Neural crest cell (in vitro differentiated cells): ENCODE measurements around the gene GLS. TPM values are rescaled to one million over a fixed set of nuclear protein-coding genes. Genes with fewer than 3 reads are reported as not detected.

Source experiments
- DNase-seq: peaks from one replicate; pipeline ENCODE4 v3.0.0; 2021; ENCODE audit warnings: low read depth, mixed read lengths, low spot score
- H3K27ac Mint-ChIP-seq: one replicate; pipeline ENCODE4 v1.8.0; 2021; ENCODE audit warnings: mild to moderate bottlenecking, mixed read lengths; ENCODE audit not compliant: unreplicated experiment
- H3K27me3 Mint-ChIP-seq: 2 replicates; pipeline ENCODE4 v1.8.0; 2021; ENCODE audit warnings: low read depth, mild to moderate bottlenecking, mixed read lengths
- H3K36me3 Mint-ChIP-seq: 2 replicates; pipeline ENCODE4 v1.8.0; 2021; ENCODE audit warnings: low read depth, mild to moderate bottlenecking, mixed read lengths
- H3K4me1 Mint-ChIP-seq: 2 replicates; pipeline ENCODE4 v1.8.0; 2021; ENCODE audit warnings: mixed read lengths
- H3K4me3 Mint-ChIP-seq: one replicate; pipeline ENCODE4 v1.8.0; 2021; ENCODE audit warnings: mild to moderate bottlenecking, mixed read lengths
- H3K9me3 Mint-ChIP-seq: 2 replicates; pipeline ENCODE4 v1.8.0; 2021; ENCODE audit warnings: mixed read lengths
- CTCF ChIP-seq: fragments of 200-600 bp; sonication (generic); conservative IDR thresholded peaks from 2 replicates; pipeline ENCODE4 v1.5.0; 2021; ENCODE audit warnings: antibody characterized with exemption, mild to moderate bottlenecking
- total RNA-seq: library from RNA; stranded (reverse); gene quantifications from 2 replicates; pipeline ENCODE4 v1.2.1, GENCODE V29; 2021

The GLS gene
- total RNA-seq, 1 donor from 2014 or later = 85.6 TPM

DNA sequence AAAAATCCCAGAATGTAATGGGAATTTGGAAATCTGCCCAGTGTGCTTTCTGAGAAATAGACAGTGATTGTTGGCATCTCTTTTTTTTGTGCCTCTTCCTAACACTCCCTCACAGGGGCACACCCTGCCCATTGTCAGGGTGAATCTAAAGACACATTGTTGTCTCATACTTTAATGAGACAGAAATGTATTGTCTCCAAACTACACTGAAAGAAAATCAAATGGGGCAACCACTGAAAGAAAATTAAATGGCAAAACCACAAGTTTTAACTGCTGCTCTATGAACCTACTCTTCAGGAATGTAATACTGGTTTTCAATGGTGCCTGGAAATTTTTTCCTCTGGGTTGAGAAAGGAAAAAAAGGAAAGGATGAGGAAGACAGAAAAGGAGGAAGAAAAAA is 43.2 kb upstream of the GLS start:
- no peak overlapping the region for H3K4me3 Mint-ChIP-seq
- H3K9me3 Mint-ChIP-seq = no peaks in the 10 kb centered on the region
- no peaks in the 10 kb centered on the region for H3K36me3 Mint-ChIP-seq
- no peak for DNase-seq
- peaks cover 3% of the 10 kb centered on the region for H3K27me3 Mint-ChIP-seq
- TF ChIP-seq CTCF = no peak
- H3K27ac Mint-ChIP-seq = no peak overlapping the region
- H3K4me1 Mint-ChIP-seq = peaks cover 5% of the 10 kb centered on the region

DNA sequence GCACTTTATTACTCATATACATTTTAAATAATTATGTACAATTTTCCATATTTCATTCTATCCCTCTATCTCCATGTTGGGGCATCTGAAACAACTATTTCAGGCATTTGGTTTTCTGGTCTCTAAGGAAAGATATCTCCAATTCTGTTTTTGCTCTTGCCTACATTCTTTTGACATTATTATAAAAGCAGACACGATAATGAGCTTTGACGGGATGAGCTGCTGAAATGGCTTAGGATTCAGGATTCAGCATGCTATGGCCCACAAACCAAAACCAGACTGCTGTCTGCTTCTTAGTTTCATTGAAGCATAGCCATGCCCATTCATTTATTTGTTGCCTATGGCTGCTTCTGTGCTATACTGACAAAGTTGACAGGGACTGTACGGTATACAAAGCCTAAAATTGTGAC is 42.7 kb upstream of the GLS start:
- Mint-ChIP-seq H3K27ac (no peak overlapping the region), H3K4me3 (no peak overlapping the region), H3K9me3 (no peaks in the 10 kb centered on the region), H3K4me1 (peaks cover 5% of the 10 kb centered on the region), H3K36me3 (no peaks in the 10 kb centered on the region), H3K27me3 (peaks cover 3% of the 10 kb centered on the region)
- no peak for DNase-seq
- TF ChIP-seq CTCF = no peak

DNA sequence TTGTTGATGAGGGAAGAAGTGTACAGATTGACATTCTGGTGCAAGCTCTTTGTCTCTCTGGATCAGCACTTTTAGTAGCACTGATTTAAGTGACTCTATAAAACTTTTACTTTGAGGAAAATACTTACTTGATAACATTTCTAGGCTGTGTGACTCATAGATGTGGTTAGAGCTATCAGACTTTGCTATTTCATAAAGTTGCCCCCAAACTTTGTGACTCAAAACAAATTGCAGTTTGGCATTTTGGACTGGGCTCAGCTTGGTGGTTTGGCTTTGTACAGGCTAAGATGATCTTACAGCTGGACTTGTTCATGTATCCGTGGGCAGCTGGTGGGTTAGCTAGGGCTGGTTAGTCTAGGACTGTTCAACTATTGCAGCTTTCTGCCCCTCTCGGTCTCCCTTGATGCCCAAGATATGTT is 42.1 kb upstream of the GLS start:
- no peak for TF ChIP-seq CTCF
- Mint-ChIP-seq H3K9me3 (no peaks in the 10 kb centered on the region), H3K27me3 (peaks cover 3% of the 10 kb centered on the region), H3K4me3 (no peak overlapping the region), H3K36me3 (no peaks in the 10 kb centered on the region), H3K4me1 (peaks cover 5% of the 10 kb centered on the region), H3K27ac (no peak overlapping the region)
- no peak for DNase-seq

DNA sequence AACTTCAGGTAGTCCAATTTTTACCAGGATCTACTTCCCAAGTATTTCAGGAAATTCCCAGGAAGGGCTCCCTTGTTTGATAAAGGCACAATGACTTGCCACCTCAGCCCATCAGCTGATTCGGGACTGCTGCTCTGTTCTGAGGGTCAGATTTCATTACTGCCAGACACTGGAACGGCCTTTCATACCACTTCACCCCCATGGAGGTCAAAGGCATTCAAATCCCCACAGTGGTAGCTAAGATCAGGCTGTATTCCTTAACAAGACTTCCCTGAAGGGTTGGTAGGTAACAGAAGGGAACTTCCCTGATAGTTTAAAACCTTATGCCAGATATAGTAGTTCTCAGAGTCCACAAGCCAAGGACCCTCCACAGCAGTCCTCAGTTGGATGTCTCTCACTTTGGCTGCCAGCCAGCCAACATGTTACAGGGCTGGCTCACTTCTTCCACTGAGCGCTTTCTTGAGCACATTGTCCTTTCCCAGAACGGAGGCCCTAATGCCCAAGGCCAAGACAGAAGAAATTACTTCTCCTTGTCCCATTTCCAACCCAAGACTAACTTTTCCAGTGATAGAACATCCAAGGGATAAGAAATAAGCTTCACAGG is 40.0 kb upstream of the GLS start:
- no peaks in the 10 kb centered on the region for H3K9me3 Mint-ChIP-seq
- DNase-seq = no peak
- no peak overlapping the region for H3K4me3 Mint-ChIP-seq
- no peaks in the 10 kb centered on the region for H3K36me3 Mint-ChIP-seq
- no peaks in the 10 kb centered on the region for H3K27me3 Mint-ChIP-seq
- TF ChIP-seq CTCF = no peak
- peaks cover 5% of the 10 kb centered on the region for H3K4me1 Mint-ChIP-seq
- H3K27ac Mint-ChIP-seq = no peak overlapping the region

- Mint-ChIP-seq H3K36me3 (no peaks in the 10 kb centered on the region), H3K9me3 (no peaks in the 10 kb centered on the region), H3K4me3 (no peak overlapping the region), H3K27me3 (no peaks in the 10 kb centered on the region), H3K4me1 (peaks cover 5% of the 10 kb centered on the region), H3K27ac (no peak overlapping the region)
- DNase-seq = no peak
- no peak for TF ChIP-seq CTCF
Observed at GRCh38 chr2:190841707-190842505, 38.7 kb upstream of the GLS start.
